H9 (cell line): ENCODE data around the gene CDK15. TPM values are rescaled to one million over a fixed set of nuclear protein-coding genes. Genes with fewer than 3 reads are reported as not detected.
A peak's percentile ranks its signal among the peaks of the same experiment; 100 is the strongest.

Experiments used
- DNase-seq: peaks from one replicate; pipeline ENCODE4 v3.0.0-alpha.2; 2017
- H2AFZ ChIP-seq: one replicate; pipeline ENCODE4 v1.6.1; 2013; ENCODE audit warnings: mild to moderate bottlenecking, low read length, control low read depth, moderate library complexity
- H2AK5ac ChIP-seq: 2 replicates; pipeline ENCODE4 v1.6.1; 2013; ENCODE audit warnings: low read length, control low read depth, mixed read lengths; ENCODE audit not compliant: insufficient read length
- H2BK120ac ChIP-seq: one replicate; pipeline ENCODE4 v1.6.1; 2013; ENCODE audit warnings: low read depth, mild to moderate bottlenecking, low read length, control low read depth, inconsistent platforms; ENCODE audit not compliant: poor library complexity, severe bottlenecking
- H2BK12ac ChIP-seq: 2 replicates; pipeline ENCODE4 v1.6.1; 2013; ENCODE audit warnings: low read length, control low read depth, mixed read lengths, low read depth; ENCODE audit not compliant: insufficient read length
- H2BK15ac ChIP-seq: 2 replicates; pipeline ENCODE4 v1.6.1; 2013; ENCODE audit warnings: low read depth, low read length, control low read depth
- H2BK20ac ChIP-seq: one replicate; pipeline ENCODE4 v1.6.1; 2013; ENCODE audit warnings: low read depth, mild to moderate bottlenecking, low read length, control low read depth, inconsistent platforms; ENCODE audit not compliant: poor library complexity, severe bottlenecking
- H2BK5ac ChIP-seq: 2 replicates; pipeline ENCODE4 v1.6.1; 2013; ENCODE audit warnings: low read length, control low read depth, mixed read lengths; ENCODE audit not compliant: insufficient read length
- H3K14ac ChIP-seq: 2 replicates; pipeline ENCODE4 v1.6.1; 2013; ENCODE audit warnings: low read length, control low read depth; ENCODE audit not compliant: insufficient read depth
- H3K18ac ChIP-seq: 2 replicates; pipeline ENCODE4 v1.6.1; 2013; ENCODE audit warnings: low read depth, mild to moderate bottlenecking, mixed read lengths, low read length, control low read depth; ENCODE audit not compliant: insufficient read length
- H3K23ac ChIP-seq: 2 replicates; pipeline ENCODE4 v1.6.1; 2013; ENCODE audit warnings: low read length, control low read depth, mixed read lengths, low read depth; ENCODE audit not compliant: insufficient read length
- H3K23me2 ChIP-seq: 2 replicates; pipeline ENCODE4 v1.6.1; 2013; ENCODE audit warnings: low read depth, mild to moderate bottlenecking, mixed read lengths, low read length, control low read depth; ENCODE audit not compliant: insufficient read length, poor library complexity, severe bottlenecking
- H3K27ac ChIP-seq: 2 replicates; pipeline ENCODE4 v1.5.1; 2013; ENCODE audit warnings: low read length, control low read depth, mixed read lengths, low read depth; ENCODE audit not compliant: insufficient read length
- H3K27me3 ChIP-seq: 2 replicates; pipeline ENCODE4 v1.6.1; 2013; ENCODE audit warnings: low read length, control low read depth, inconsistent platforms; ENCODE audit not compliant: insufficient read depth
- H3K4ac ChIP-seq: 2 replicates; pipeline ENCODE4 v1.6.1; 2013; ENCODE audit warnings: low read depth, mild to moderate bottlenecking, control low read depth, inconsistent platforms, low read length, moderate library complexity
- H3K4me1 ChIP-seq: 2 replicates; pipeline ENCODE4 v1.6.1; 2013; ENCODE audit warnings: low read length, control low read depth, inconsistent platforms; ENCODE audit not compliant: insufficient read depth
- H3K4me2 ChIP-seq: 2 replicates; pipeline ENCODE4 v1.6.1; 2013; ENCODE audit warnings: low read length, control low read depth, mixed read lengths; ENCODE audit not compliant: insufficient read length, insufficient read depth
- H3K56ac ChIP-seq: 2 replicates; pipeline ENCODE4 v1.6.1; 2013; ENCODE audit warnings: low read depth, mild to moderate bottlenecking, mixed read lengths, low read length, control low read depth; ENCODE audit not compliant: insufficient read length
- H3K79me1 ChIP-seq: 2 replicates; pipeline ENCODE4 v1.6.1; 2013; ENCODE audit warnings: low read depth, mild to moderate bottlenecking, moderate library complexity, low read length, control low read depth, inconsistent platforms; ENCODE audit not compliant: insufficient read depth, poor library complexity, severe bottlenecking
- H3K79me2 ChIP-seq: 2 replicates; pipeline ENCODE4 v1.6.1; 2013; ENCODE audit warnings: low read length, control low read depth, inconsistent platforms; ENCODE audit not compliant: insufficient read depth
- H3K9ac ChIP-seq: 2 replicates; pipeline ENCODE4 v1.6.1; 2013; ENCODE audit warnings: low read length, control low read depth, mixed read lengths; ENCODE audit not compliant: insufficient read length; ENCODE audit errors: extremely low read depth
- H3K9me3 ChIP-seq: one replicate; pipeline ENCODE4 v1.6.1; 2013; ENCODE audit warnings: low read depth, low read length, inconsistent platforms; ENCODE audit not compliant: control insufficient read depth
- H3T11ph ChIP-seq: one replicate; pipeline ENCODE4 v1.6.1; 2013; ENCODE audit warnings: mild to moderate bottlenecking, low read length, control low read depth, inconsistent platforms
- H4K20me1 ChIP-seq: one replicate; pipeline ENCODE4 v1.6.1; 2013; ENCODE audit not compliant: control insufficient read depth, insufficient read length, insufficient read depth
- H4K5ac ChIP-seq: 2 replicates; pipeline ENCODE4 v1.6.1; 2013; ENCODE audit warnings: low read depth, mild to moderate bottlenecking, mixed read lengths, low read length, control low read depth; ENCODE audit not compliant: insufficient read length
- H4K8ac ChIP-seq: replicated peaks from 2 replicates; pipeline ENCODE4 v1.6.1; 2013; ENCODE audit warnings: low read length, control low read depth, mixed read lengths, low read depth; ENCODE audit not compliant: insufficient read length
- H4K91ac ChIP-seq: 2 replicates; pipeline ENCODE4 v1.6.1; 2013; ENCODE audit warnings: low read depth, mild to moderate bottlenecking, moderate library complexity, mixed read lengths, low read length, control low read depth; ENCODE audit not compliant: insufficient read length
- H3K27ac Mint-ChIP-seq, 3 experiments: 2 replicates in 2 of 3; 3 replicates in 1 of 3; pipeline ENCODE4 v1.8.0; 2020 to 2021; ENCODE audit warnings: mixed read lengths in 3 of 3, mild to moderate bottlenecking in 1 of 3, moderate library complexity in 1 of 3
- H3K27me3 Mint-ChIP-seq: 2 replicates; pipeline ENCODE4 v1.8.0; 2021; ENCODE audit warnings: low read depth, mild to moderate bottlenecking, moderate library complexity, mixed read lengths
- H3K36me3 Mint-ChIP-seq, 3 experiments: 2 replicates in 2 of 3; 3 replicates in 1 of 3; pipeline ENCODE4 v1.8.0; 2020 to 2021; ENCODE audit warnings: low read depth in 3 of 3, mixed read lengths in 3 of 3; ENCODE audit not compliant: insufficient read depth in 1 of 3
- H3K4me1 Mint-ChIP-seq, 2 experiments: 2 replicates each; pipeline ENCODE4 v1.8.0; 2020; ENCODE audit warnings: mixed read lengths in 2 of 2
- H3K4me3 Mint-ChIP-seq, 2 experiments: 2 replicates in 1 of 2; 3 replicates in 1 of 2; pipeline ENCODE4 v1.8.0; 2020 to 2021; ENCODE audit warnings: mild to moderate bottlenecking in 2 of 2, mixed read lengths in 2 of 2, moderate library complexity in 1 of 2
- H3K9me3 Mint-ChIP-seq, 2 experiments: 2 replicates in 1 of 2; 3 replicates in 1 of 2; pipeline ENCODE4 v1.8.0; 2020; ENCODE audit warnings: mild to moderate bottlenecking in 2 of 2, mixed read lengths in 2 of 2, moderate library complexity in 1 of 2
- WGBS: extraction: QIAGEN DNeasy Blood & Tissue Kit; methylation state at CpG from one replicate; pipeline ENCODE4 v1.1.7; 2013; ENCODE audit warnings: missing lambda C conversion rate, low lambda C conversion rate, mixed read lengths; ENCODE audit not compliant: insufficient read length; ENCODE audit errors: extremely low coverage; 5-methylcytosine and 5-hydroxymethylcytosine counted together
- total RNA-seq: library from RNA; stranded (reverse); gene quantifications from 2 replicates; pipeline ENCODE4 v1.2.1, GENCODE V29; 2021
- TF ChIP-seq, protein P1 (sequence below): fragments of 200-600 bp; sonication (generic); conservative IDR thresholded peaks from 3 replicates; pipeline ENCODE4 v1.8.0; 2021; ENCODE audit warnings: antibody characterized with exemption, mild to moderate bottlenecking

CDK15 gene
- total RNA-seq, 1 experiment from 2014 or later: not detected

DNA sequence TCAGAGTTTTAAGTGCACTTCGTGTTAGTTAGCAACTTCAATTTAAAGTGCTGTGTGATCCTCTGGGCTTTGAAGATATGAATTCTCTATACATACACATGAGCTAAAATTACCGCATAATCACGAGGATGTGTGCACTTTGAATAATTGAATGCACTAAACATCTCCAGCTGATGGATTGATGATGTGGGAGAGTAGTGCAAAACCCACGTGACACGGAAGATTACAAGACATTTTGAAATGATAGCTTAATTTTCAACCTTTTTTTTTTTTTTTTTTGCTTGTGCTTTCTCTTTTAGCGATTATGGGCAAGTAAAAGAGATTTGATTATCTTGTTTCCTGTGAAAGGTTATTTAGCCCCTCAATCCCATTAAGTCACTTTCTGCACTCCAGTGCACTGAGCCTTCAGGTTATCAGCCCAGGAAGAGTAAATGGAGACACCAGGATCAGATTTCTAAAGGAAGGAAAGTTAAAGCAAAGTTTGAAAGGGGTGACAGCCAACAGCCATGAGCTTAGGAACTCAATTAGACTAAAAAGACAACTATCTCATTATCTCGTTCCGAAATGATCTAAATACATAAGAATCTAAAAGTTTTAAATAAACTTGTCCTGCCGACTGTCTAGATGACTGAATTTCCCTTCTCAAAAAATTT lies 81.6 kb downstream of the CDK15 start:
- no CpG with 5 or more reads among the region's 9 CpGs for WGBS
- no peak overlapping the region for H2BK15ac ChIP-seq
- H2BK12ac ChIP-seq: no peak overlapping the region
- peaks cover 3% of the 10 kb centered on the region for H3K23me2 ChIP-seq
- no peaks in the 10 kb centered on the region for H3K9me3 ChIP-seq
- no peak overlapping the region for H2BK120ac ChIP-seq
- peak overlapping the region; percentile 60 for H3K4me2 ChIP-seq
- H2BK20ac ChIP-seq: no peak overlapping the region
- no peak overlapping the region for H3K14ac ChIP-seq
- no peaks in the 10 kb centered on the region for H3K79me1 ChIP-seq
- no peak overlapping the region for H3K4ac ChIP-seq
- peaks cover 22 to 35% of the 10 kb centered on the region in 2 experiments for H3K4me1 Mint-ChIP-seq
- H3K4me1 ChIP-seq: peaks cover 3% of the 10 kb centered on the region; the same call in 1 of the 2 replicates
- no peaks in the 10 kb centered on the region; the same call in 1 of the 2 replicates for H3K27me3 Mint-ChIP-seq
- H3K27ac Mint-ChIP-seq: 0 out of 7 replicates have a peak overlapping the region, but pooled peaks of 1 of the 3 experiments have one; percentile 65
- H4K5ac ChIP-seq: no peak overlapping the region
- H3K23ac ChIP-seq: no peak overlapping the region
- H3K4me3 Mint-ChIP-seq: peak overlapping the region; percentile 52 to 71
- no peak overlapping the region for H3T11ph ChIP-seq
- no peak for DNase-seq
- peak overlapping the region; percentile 83 for H2AFZ ChIP-seq
- H2AK5ac ChIP-seq: no peak overlapping the region
- peak overlapping the region; percentile 26 for H3K9ac ChIP-seq
- TF ChIP-seq, protein P1, sequence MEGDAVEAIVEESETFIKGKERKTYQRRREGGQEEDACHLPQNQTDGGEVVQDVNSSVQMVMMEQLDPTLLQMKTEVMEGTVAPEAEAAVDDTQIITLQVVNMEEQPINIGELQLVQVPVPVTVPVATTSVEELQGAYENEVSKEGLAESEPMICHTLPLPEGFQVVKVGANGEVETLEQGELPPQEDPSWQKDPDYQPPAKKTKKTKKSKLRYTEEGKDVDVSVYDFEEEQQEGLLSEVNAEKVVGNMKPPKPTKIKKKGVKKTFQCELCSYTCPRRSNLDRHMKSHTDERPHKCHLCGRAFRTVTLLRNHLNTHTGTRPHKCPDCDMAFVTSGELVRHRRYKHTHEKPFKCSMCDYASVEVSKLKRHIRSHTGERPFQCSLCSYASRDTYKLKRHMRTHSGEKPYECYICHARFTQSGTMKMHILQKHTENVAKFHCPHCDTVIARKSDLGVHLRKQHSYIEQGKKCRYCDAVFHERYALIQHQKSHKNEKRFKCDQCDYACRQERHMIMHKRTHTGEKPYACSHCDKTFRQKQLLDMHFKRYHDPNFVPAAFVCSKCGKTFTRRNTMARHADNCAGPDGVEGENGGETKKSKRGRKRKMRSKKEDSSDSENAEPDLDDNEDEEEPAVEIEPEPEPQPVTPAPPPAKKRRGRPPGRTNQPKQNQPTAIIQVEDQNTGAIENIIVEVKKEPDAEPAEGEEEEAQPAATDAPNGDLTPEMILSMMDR: no peak
- H4K8ac ChIP-seq: no peak overlapping the region
- no peak overlapping the region for H3K56ac ChIP-seq
- no peak overlapping the region for H2BK5ac ChIP-seq
- H3K27ac ChIP-seq: no peak overlapping the region
- H3K18ac ChIP-seq: no peak overlapping the region
- no peaks in the 10 kb centered on the region for H3K36me3 Mint-ChIP-seq
- no peaks in the 10 kb centered on the region for H4K20me1 ChIP-seq
- no peaks in the 10 kb centered on the region for H3K27me3 ChIP-seq
- no peaks in the 10 kb centered on the region for H3K9me3 Mint-ChIP-seq
- no peaks in the 10 kb centered on the region for H3K79me2 ChIP-seq
- no peak overlapping the region for H4K91ac ChIP-seq
